Calu3 (cell line): ENCODE measurements around the gene PDK2. TPM values are rescaled to one million over a fixed set of nuclear protein-coding genes. Genes with fewer than 3 reads are reported as not detected.

ENCODE experiments used
- BruUV-seq: library from RNA; stranded (reverse); fragments of 400-500 nt; replicated peaks from 2 replicates; lab custom pipeline; 2021; lab: Mats Ljungman, UMichigan
- CTCF ChIA-PET: fragments of 300-600 bp; sonication (Branson Sonifier 250); formaldehyde crosslinking; loops from one replicate; lab custom pipeline; 2022; ENCODE audit warnings: antibody characterized with exemption; lab: Charles Lee
- DNase-seq: peaks from one replicate; pipeline ENCODE4 v3.0.0; 2022
- H3K27ac Mint-ChIP-seq: one replicate; pipeline ENCODE4 v1.8.0; 2022; ENCODE audit warnings: mixed read lengths; ENCODE audit not compliant: unreplicated experiment
- H3K27me3 Mint-ChIP-seq: one replicate; pipeline ENCODE4 v1.8.0; 2022; ENCODE audit warnings: mixed read lengths; ENCODE audit not compliant: unreplicated experiment
- H3K36me3 Mint-ChIP-seq: one replicate; pipeline ENCODE4 v1.8.0; 2022; ENCODE audit warnings: mild to moderate bottlenecking, moderate library complexity, mixed read lengths; ENCODE audit not compliant: insufficient read depth, unreplicated experiment
- H3K4me1 Mint-ChIP-seq: one replicate; pipeline ENCODE4 v1.8.0; 2022; ENCODE audit warnings: mild to moderate bottlenecking, low read depth, mixed read lengths; ENCODE audit not compliant: unreplicated experiment
- H3K4me3 Mint-ChIP-seq: one replicate; pipeline ENCODE4 v1.8.0; 2022; ENCODE audit warnings: mild to moderate bottlenecking, low read depth, moderate library complexity, mixed read lengths; ENCODE audit not compliant: unreplicated experiment
- H3K9me3 Mint-ChIP-seq: one replicate; pipeline ENCODE4 v1.8.0; 2022; ENCODE audit warnings: low read depth, mixed read lengths; ENCODE audit not compliant: unreplicated experiment
- CTCF ChIP-seq: fragments of 200-600 bp; IDR thresholded peaks from one replicate; pipeline ENCODE4 v1.8.0; 2022; ENCODE audit warnings: antibody characterized with exemption; ENCODE audit not compliant: unreplicated experiment
- intact Hi-C: fragments of 100-400 bp; cut with micrococcal nuclease; formaldehyde crosslinking; loops from one replicate; pipeline ENCODE4 v1.10.0; 2022; ENCODE audit not compliant: unreplicated experiment
- total RNA-seq: library from RNA; stranded (reverse); gene quantifications from 2 replicates; pipeline ENCODE4 v1.2.3, GENCODE V29; 2022

Gene PDK2
- total RNA-seq, 1 experiment from 2014 or later = 29.5 TPM

GRCh38 chr17:50141026-50141744 is 46.0 kb downstream of the PDK2 start:
- CTCF ChIA-PET = interaction anchor here (1.1 kb wide), 1 partner anchor 9 kb away, joined by 3 read pairs; no protein-coding TSS in a partner anchor
- Mint-ChIP-seq H3K9me3 (no peaks in the 10 kb centered on the region), H3K4me3 (no peak overlapping the region), H3K27me3 (no peaks in the 10 kb centered on the region), H3K36me3 (peaks cover 79% of the 10 kb centered on the region), H3K27ac (no peak overlapping the region), H3K4me1 (peaks cover 12% of the 10 kb centered on the region)
- intact Hi-C loops = no loop called here
- DNase-seq = no peak
- TF ChIP-seq CTCF = no peak
- BruUV-seq = no TSS peak

- CTCF ChIA-PET = interaction anchor here (1.1 kb wide), 1 partner anchor 8 kb away, joined by 3 read pairs; no protein-coding TSS in a partner anchor
- DNase-seq = no peak
- Mint-ChIP-seq H3K27ac (no peak overlapping the region), H3K4me3 (no peak overlapping the region), H3K9me3 (no peaks in the 10 kb centered on the region), H3K4me1 (peaks cover 16% of the 10 kb centered on the region), H3K27me3 (no peaks in the 10 kb centered on the region), H3K36me3 (peaks cover 73% of the 10 kb centered on the region)
- BruUV-seq = no TSS peak
- no peak for TF ChIP-seq CTCF
- intact Hi-C loops = no loop called here
Observed at GRCh38 chr17:50141745-50142110, 46.6 kb downstream of the PDK2 start.

- Mint-ChIP-seq H3K4me3 (no peak overlapping the region), H3K27me3 (no peaks in the 10 kb centered on the region)
Observed at GRCh38 chr17:50143461-50144176, 48.5 kb downstream of the PDK2 start.

GRCh38 chr17:50144355-50144754 is 49.2 kb downstream of the PDK2 start:
- no peak for DNase-seq
- Mint-ChIP-seq H3K36me3 (peaks cover 75% of the 10 kb centered on the region), H3K9me3 (no peaks in the 10 kb centered on the region), H3K27ac (no peak overlapping the region), H3K27me3 (no peaks in the 10 kb centered on the region), H3K4me1 (peaks cover 37% of the 10 kb centered on the region), H3K4me3 (no peak overlapping the region)
- CTCF ChIA-PET = interaction anchor here (0.6 kb wide), 2 partner anchors 10 to 178 kb away, joined by 3 to 10 read pairs; no protein-coding TSS in a partner anchor
- BruUV-seq = no TSS peak
- TF ChIP-seq CTCF = no peak
- intact Hi-C loops = no loop called here

More at GRCh38 chr17:50143461-50144176, 48.5 kb downstream of the PDK2 start:
- CTCF ChIA-PET = interaction anchor here (0.6 kb wide), 1 partner anchor 11 kb away, joined by 10 read pairs; no protein-coding TSS in a partner anchor
- no TSS peak for BruUV-seq
- no peak for DNase-seq
- peaks cover 72% of the 10 kb centered on the region for H3K36me3 Mint-ChIP-seq
- peaks cover 35% of the 10 kb centered on the region for H3K4me1 Mint-ChIP-seq
- H3K9me3 Mint-ChIP-seq = no peaks in the 10 kb centered on the region
- intact Hi-C loops = no loop called here
- TF ChIP-seq CTCF = no peak
- no peak overlapping the region for H3K27ac Mint-ChIP-seq
